HepG2 (cell line): Measurements from ENCODE around the gene NINL. TPM values are rescaled to one million over a fixed set of nuclear protein-coding genes. Genes with fewer than 3 reads are reported as not detected.

ENCODE experiments used
- ATAC-seq: fragments of 200-7000 bp; cut with Tn5 transposase; 3 replicates; pipeline ENCODE4 v1.9.1; 2020; ENCODE audit warnings: mild to moderate bottlenecking, moderate library complexity
- BruUV-seq: library from RNA; stranded (reverse); fragments of 400-500 nt; replicated peaks from 2 replicates; lab custom pipeline; 2021; lab: Mats Ljungman, UMichigan
- CTCF ChIA-PET: fragments of 300-600 bp; formaldehyde crosslinking; extraction: SDS; loops from one replicate; lab custom pipeline; 2021; ENCODE audit warnings: low total read pairs, inconsistent platforms, low intra/inter-chr PET ratio; lab: Yijun Ruan, JAX
- POLR2A ChIA-PET: fragments of 350-600 bp; sonication (Branson Sonifier 250); formaldehyde crosslinking; loops from one replicate; lab custom pipeline; 2020; ENCODE audit warnings: antibody characterized with exemption, inconsistent platforms; lab: Yijun Ruan, JAX
- DNase-seq: peaks from one replicate; pipeline ENCODE4 v3.0.0-alpha.2; 2015; ENCODE audit warnings: low spot score
- FAIRE-seq: peaks from 3 replicates; lab custom pipeline; 2011; peaks lifted over from hg19 to GRCh38; lab: Jason Lieb, UNC
- H2AFZ ChIP-seq: one replicate; pipeline ENCODE4 v1.6.1; 2011; ENCODE audit warnings: low read length, inconsistent platforms
- H3K27ac ChIP-seq: fragments of 300-600 bp; 3 replicates; pipeline ENCODE4 v1.8.0; 2011; ENCODE audit warnings: mixed run types, mild to moderate bottlenecking, mixed read lengths, low read length, inconsistent platforms; ENCODE audit not compliant: insufficient read depth; ENCODE audit errors: extremely low read length
- H3K27me3 ChIP-seq, 2 experiments: fragments of 200-600 bp in 1 of 2; 2 replicates in 1 of 2; 3 replicates in 1 of 2; pipeline versions ENCODE4 v1.6.0 to v1.8.0; 2011; ENCODE audit warnings: low read length in 2 of 2, mild to moderate bottlenecking in 2 of 2, moderate library complexity in 2 of 2, inconsistent platforms in 1 of 2; ENCODE audit not compliant: insufficient read depth in 2 of 2, control insufficient read depth in 1 of 2
- H3K36me3 ChIP-seq, 2 experiments: fragments of 200-600 bp in 1 of 2; replicated peaks in 1 of 2; 2 replicates in 1 of 2; 3 replicates in 1 of 2; pipeline versions ENCODE4 v1.5.1 to v1.8.0; 2011; ENCODE audit warnings: low read length in 2 of 2, inconsistent platforms in 1 of 2; ENCODE audit not compliant: insufficient read depth in 2 of 2, control insufficient read depth in 1 of 2
- H3K4me1 ChIP-seq: 2 replicates; pipeline ENCODE4 v1.5.1; 2012; ENCODE audit warnings: low read length, inconsistent platforms; ENCODE audit not compliant: insufficient read depth
- H3K4me2 ChIP-seq: 2 replicates; pipeline ENCODE4 v1.6.0; 2011; ENCODE audit warnings: low read depth, low read length, inconsistent platforms
- H3K4me3 ChIP-seq, 3 experiments: fragments of 200-600 bp in 1 of 3; sonication (generic), shearing (Covaris generic) in 1 of 3; replicated peaks in 1 of 3; 2 replicates each; pipeline ENCODE4 v1.5.1; 2011 to 2016; ENCODE audit warnings: low read length in 3 of 3, inconsistent platforms in 2 of 3, low read depth in 2 of 3, mild to moderate bottlenecking in 2 of 3, control low read depth in 1 of 3, mixed read lengths in 1 of 3; ENCODE audit not compliant: insufficient read depth in 1 of 3
- H3K79me2 ChIP-seq: one replicate; pipeline ENCODE4 v1.6.1; 2011; ENCODE audit warnings: low read length, inconsistent platforms; ENCODE audit not compliant: insufficient read depth
- H3K9ac ChIP-seq: 2 replicates; pipeline ENCODE4 v1.6.0; 2011; ENCODE audit warnings: mild to moderate bottlenecking, low read depth, low read length, inconsistent platforms; ENCODE audit not compliant: insufficient read depth
- H3K9me3 ChIP-seq: 2 replicates; pipeline ENCODE4 v1.5.1; 2012; ENCODE audit warnings: mild to moderate bottlenecking, low read length
- H4K20me1 ChIP-seq: 2 replicates; pipeline ENCODE4 v1.6.0; 2011; ENCODE audit warnings: inconsistent platforms, mild to moderate bottlenecking, low read length, moderate library complexity; ENCODE audit not compliant: insufficient read depth
- CENPX ChIP-seq: sonication (generic); formaldehyde crosslinking; IDR thresholded peaks from 2 replicates; pipeline ENCODE4 v1.9.0; 2021; ENCODE audit warnings: mild to moderate bottlenecking, missing genetic modification reagents, moderate library complexity
- ELF3 ChIP-seq: IDR thresholded peaks from 2 replicates; pipeline ENCODE4 v1.6.1; 2016; ENCODE audit warnings: missing genetic modification reagents, missing compliant biosample characterization
- FOSL2 ChIP-seq: sonication (generic); formaldehyde crosslinking; IDR thresholded peaks from 2 replicates; pipeline ENCODE4 v1.4.0; 2020; ENCODE audit warnings: missing genetic modification reagents
- HNRNPUL1 ChIP-seq: fragments of 200-400 bp; formaldehyde crosslinking; IDR thresholded peaks from 2 replicates; pipeline ENCODE4 v1.6.1; 2017; ENCODE audit warnings: low read depth, mild to moderate bottlenecking, low read length, moderate library complexity
- HOXA5 ChIP-seq: sonication (generic); formaldehyde crosslinking; IDR thresholded peaks from 2 replicates; pipeline ENCODE4 v1.4.0; 2020; ENCODE audit warnings: missing genetic modification reagents
- MAX ChIP-seq: IDR thresholded peaks from 2 replicates; pipeline ENCODE4 v1.6.1; 2012; ENCODE audit warnings: inconsistent platforms
- SMARCE1 ChIP-seq: fragments of 450-650 bp; IDR thresholded peaks from 2 replicates; pipeline ENCODE4 v1.6.1; 2017; ENCODE audit warnings: borderline replicate concordance
- SP4 ChIP-seq: sonication (generic); formaldehyde crosslinking; IDR thresholded peaks from 2 replicates; pipeline ENCODE4 v1.8.1; 2023; ENCODE audit warnings: mild to moderate bottlenecking, missing genetic modification reagents
- TBX3 ChIP-seq: fragments of 450-650 bp; IDR thresholded peaks from 2 replicates; pipeline ENCODE4 v1.6.1; 2017; ENCODE audit warnings: antibody characterized with exemption, mild to moderate bottlenecking, inconsistent platforms, borderline replicate concordance
- ZNF230 ChIP-seq: sonication (generic); formaldehyde crosslinking; IDR thresholded peaks from 2 replicates; pipeline ENCODE4 v1.4.0; 2020; ENCODE audit warnings: mild to moderate bottlenecking, missing genetic modification reagents
- ZNF33B ChIP-seq: sonication (generic); formaldehyde crosslinking; IDR thresholded peaks from 2 replicates; pipeline ENCODE4 v1.5.1; 2020; ENCODE audit warnings: mild to moderate bottlenecking, missing genetic modification reagents
- ZSCAN30 ChIP-seq: sonication (generic); formaldehyde crosslinking; IDR thresholded peaks from 2 replicates; pipeline ENCODE4 v1.5.0; 2020; ENCODE audit warnings: mild to moderate bottlenecking, missing genetic modification reagents
- WGBS: methylation state at CpG from one replicate; pipeline ENCODE4 v1.1.6; 2017; ENCODE audit warnings: low lambda C conversion rate; 5-methylcytosine and 5-hydroxymethylcytosine counted together
- in situ Hi-C: cut with HindIII; loops from 2 replicates; pipeline ENCODE4 v1.10.0; 2017; ENCODE audit warnings: low pct_unique_long_range_greater_than_20kb; ENCODE audit not compliant: extremely low pct_ligation_motif_present
- intact Hi-C: fragments of 100-400 bp; cut with micrococcal nuclease; formaldehyde crosslinking; loops from one replicate; pipeline ENCODE4 v1.10.0; 2022; ENCODE audit not compliant: unreplicated experiment
- polyA plus RNA-seq, 8 experiments: library from polyadenylated mRNA; depleted of rRNA in 3 of 8; stranded (reverse) in 7 of 8; unstranded in 1 of 8; fragments of >200 nt; fragmentation: Illumina TruSeq in 4 of 8; extraction: Trizol in 4 of 8; gene quantifications; 2 replicates each; pipeline versions ENCODE4 v1.2.1 to v1.2.3, GENCODE V29; 2011 to 2016; ENCODE audit warnings: low read depth in 4 of 8, missing spikeins in 1 of 8, mixed read lengths in 1 of 8; ENCODE audit not compliant: insufficient read depth in 1 of 8
- total RNA-seq, 5 experiments: library from RNA; depleted of rRNA; stranded (reverse); fragments of >200 nt; fragmentation: Illumina TruSeq; extraction: Trizol; gene quantifications; 2 replicates each; pipeline ENCODE4 v1.2.3, GENCODE V29; 2016; ENCODE audit warnings: low read depth in 1 of 5

The NINL gene
- total and polyA plus RNA-seq, 2 of the 13 experiments (the other 11 are each of a cell fraction or from before 2014, with no cell fraction given), result 32.3 to 34.3 TPM

- no peak for TF ChIP-seq MAX
- no peak for TF ChIP-seq SP4 (CRISPR knock-in tag)
- TF ChIP-seq HNRNPUL1, result no peak
- no peak for TF ChIP-seq CENPX (CRISPR knock-in tag)
- no peak for TF ChIP-seq ZSCAN30 (CRISPR knock-in tag)
- no peak for TF ChIP-seq SMARCE1
- no peak for TF ChIP-seq HOXA5 (CRISPR knock-in tag)
- TF ChIP-seq, all 625 proteins: peak for 0
These were observed 19.8 kb upstream of the NINL start (continued) for GRCh38 chr20:25605148-25605547.

- H3K9ac ChIP-seq, result no peak overlapping the region
- H3K27me3 ChIP-seq, result no peaks in the 10 kb centered on the region
- H3K9me3 ChIP-seq, result no peaks in the 10 kb centered on the region
- ChIA-PET POLR2A (no interaction called here), CTCF (no interaction called here)
- FAIRE-seq, result no peak
- H4K20me1 ChIP-seq, result no peaks in the 10 kb centered on the region
- no peak overlapping the region for H3K4me2 ChIP-seq
- no peak overlapping the region for H3K4me3 ChIP-seq
- peaks cover 60% of the 10 kb centered on the region for H3K4me1 ChIP-seq
- H2AFZ ChIP-seq, result no peak overlapping the region
- in situ Hi-C loops, result no loop called here
- H3K79me2 ChIP-seq, result no peaks in the 10 kb centered on the region
- WGBS, result 96% methylated on average over 9 of the region's 9 CpGs
- H3K27ac ChIP-seq, result no peak overlapping the region
- no peak for TF ChIP-seq ZNF230 (CRISPR knock-in tag)
- TF ChIP-seq FOSL2 (CRISPR knock-in tag), result no peak
- no peak for TF ChIP-seq ELF3
- no peak for TF ChIP-seq TBX3
- TF ChIP-seq ZNF33B (CRISPR knock-in tag), result no peak
- TF ChIP-seq, all 625 proteins: peak for 0
- DNase-seq (no peak), ATAC-seq (no peak)
- intact Hi-C loops, result no loop called here
- H3K36me3 ChIP-seq, result no peaks in the 10 kb centered on the region; a peak in 1 of 5 replicates
- BruUV-seq, result no TSS peak
These were observed 19.3 kb upstream of the NINL start for GRCh38 chr20:25604611-25605010.
